Measurements from ENCODE around the gene POLR2L.
A peak's percentile ranks its signal among the peaks of the same experiment; 100 is the strongest.

Gene POLR2L

GRCh38 chr11:832529-833113 lies 9.7 kb downstream of the POLR2L start, which contains the start of gene CD151:
Gene CD151 (plus strand): TSS chr11:832952. CDS start chr11:836070, 3,118 bp downstream.
- Histone ChIP-seq H3K4me3 (ENCODE audit: low read depth, low read length) (peak within 1 kb of the TSS; percentile 54), H2AFZ (peak within 1 kb of the TSS; percentile 68), H3K9ac (no peak within 1 kb of the TSS), H3K9me3 (ENCODE audit: control insufficient read depth, low read length) (no peaks in the 10 kb centered on the region), H3K27ac (no peak within 1 kb of the TSS), H3K79me2 (no peaks in the 10 kb centered on the region), H3K27me3 (ENCODE audit: control insufficient read depth, insufficient read depth, low read length) (no peaks in the 10 kb centered on the region), H3K36me3 (ENCODE audit: control insufficient read depth, insufficient read depth, low read length) (no peaks in the 10 kb centered on the region), H3K4me1 (peaks cover 2% of the 10 kb centered on the region), H3K4me2 (ENCODE audit: low read length) (peak within 1 kb of the TSS; percentile 67)
- TF ChIP-seq CTCF (IDR thresholded peaks at IDR 0.05): no peak

GRCh38 chr11:831961-832528 lies 10.3 kb downstream of the POLR2L start:
- no peak for TF ChIP-seq CTCF (IDR thresholded peaks at IDR 0.05)
- no peaks in the 10 kb centered on the region for H3K79me2 ChIP-seq
- H3K4me3 ChIP-seq (ENCODE audit: low read depth, low read length): peak overlapping the region; percentile 20
- no peaks in the 10 kb centered on the region for H3K27me3 ChIP-seq (ENCODE audit: control insufficient read depth, insufficient read depth, low read length)
- H3K4me1 ChIP-seq: peaks cover 2% of the 10 kb centered on the region
- peak overlapping the region; percentile 21 for H3K4me2 ChIP-seq (ENCODE audit: low read length)
- H3K9me3 ChIP-seq (ENCODE audit: control insufficient read depth, low read length): no peaks in the 10 kb centered on the region
- H3K9ac ChIP-seq: no peak overlapping the region
- no peak overlapping the region for H3K27ac ChIP-seq
- H2AFZ ChIP-seq: peak overlapping the region; percentile 68
- no peaks in the 10 kb centered on the region for H3K36me3 ChIP-seq (ENCODE audit: control insufficient read depth, insufficient read depth, low read length)

GRCh38 chr11:831118-831864 lies 11.0 kb downstream of the POLR2L start:
- Histone ChIP-seq H3K27ac (no peak overlapping the region), H3K9me3 (ENCODE audit: control insufficient read depth, low read length) (no peaks in the 10 kb centered on the region), H3K27me3 (ENCODE audit: control insufficient read depth, insufficient read depth, low read length) (no peaks in the 10 kb centered on the region), H3K79me2 (no peaks in the 10 kb centered on the region), H3K4me3 (ENCODE audit: low read depth, low read length) (no peak overlapping the region), H3K4me2 (ENCODE audit: low read length) (no peak overlapping the region), H3K4me1 (peaks cover 2% of the 10 kb centered on the region), H3K9ac (no peak overlapping the region), H3K36me3 (ENCODE audit: control insufficient read depth, insufficient read depth, low read length) (no peaks in the 10 kb centered on the region), H2AFZ (no peak overlapping the region)
- TF ChIP-seq CTCF (IDR thresholded peaks at IDR 0.05): no peak

GRCh38 chr11:830295-831117 lies 11.8 kb downstream of the POLR2L start:
- Histone ChIP-seq H3K9ac (no peak overlapping the region), H3K9me3 (ENCODE audit: control insufficient read depth, low read length) (no peaks in the 10 kb centered on the region), H3K4me2 (ENCODE audit: low read length) (peak overlapping the region; percentile 57), H3K4me1 (peaks cover 2% of the 10 kb centered on the region), H3K4me3 (ENCODE audit: low read depth, low read length) (peak overlapping the region; percentile 25), H3K27ac (no peak overlapping the region), H3K79me2 (no peaks in the 10 kb centered on the region), H2AFZ (peak overlapping the region; percentile 38), H3K27me3 (ENCODE audit: control insufficient read depth, insufficient read depth, low read length) (no peaks in the 10 kb centered on the region), H3K36me3 (ENCODE audit: control insufficient read depth, insufficient read depth, low read length) (no peaks in the 10 kb centered on the region)
- TF ChIP-seq CTCF (IDR thresholded peaks at IDR 0.05): no peak

All from parathyroid adenoma (tissue), 2 donors.